BLaER1 treated with 17β-estradiol and CSF1 and Interleukin-3, amounts not matched to agents 10 nM and 100 nM (cell line): ENCODE measurements around the gene CPEB4.

Source experiments
- H3K27ac ChIP-seq, 11 experiments: shearing (Covaris generic); formaldehyde crosslinking; 2 replicates each; pipeline ENCODE4 v1.8.1; 2022
- H3K27me3 ChIP-seq, 11 experiments: shearing (Covaris generic); formaldehyde crosslinking; 2 replicates each; pipeline ENCODE4 v1.8.1; 2022
- H3K36me3 ChIP-seq, 11 experiments: shearing (Covaris generic); formaldehyde crosslinking; 2 replicates each; pipeline ENCODE4 v1.8.1; 2022
- H3K4me1 ChIP-seq, 10 experiments: shearing (Covaris generic); formaldehyde crosslinking; 2 replicates each; pipeline ENCODE4 v1.8.1; 2022
- H3K4me2 ChIP-seq, 11 experiments: shearing (Covaris generic); formaldehyde crosslinking; 2 replicates each; pipeline ENCODE4 v1.8.1; 2022
- H3K4me3 ChIP-seq, 10 experiments: shearing (Covaris generic); formaldehyde crosslinking; 2 replicates each; pipeline ENCODE4 v1.8.1; 2022
- H3K9ac ChIP-seq, 11 experiments: shearing (Covaris generic); formaldehyde crosslinking; 2 replicates each; pipeline ENCODE4 v1.8.1; 2022
- H3K9me3 ChIP-seq, 11 experiments: shearing (Covaris generic); formaldehyde crosslinking; replicated peaks in 1 of 11; 2 replicates each; pipeline ENCODE4 v1.8.1; 2022
- H4K20me1 ChIP-seq, 11 experiments: shearing (Covaris generic); formaldehyde crosslinking; 2 replicates each; pipeline ENCODE4 v1.8.1; 2022
- Cebpa-rat ChIP-seq, 11 experiments: shearing (Covaris generic); IDR thresholded peaks; 2 replicates each; pipeline ENCODE4 v1.8.1; 2022

CPEB4 gene

DNA sequence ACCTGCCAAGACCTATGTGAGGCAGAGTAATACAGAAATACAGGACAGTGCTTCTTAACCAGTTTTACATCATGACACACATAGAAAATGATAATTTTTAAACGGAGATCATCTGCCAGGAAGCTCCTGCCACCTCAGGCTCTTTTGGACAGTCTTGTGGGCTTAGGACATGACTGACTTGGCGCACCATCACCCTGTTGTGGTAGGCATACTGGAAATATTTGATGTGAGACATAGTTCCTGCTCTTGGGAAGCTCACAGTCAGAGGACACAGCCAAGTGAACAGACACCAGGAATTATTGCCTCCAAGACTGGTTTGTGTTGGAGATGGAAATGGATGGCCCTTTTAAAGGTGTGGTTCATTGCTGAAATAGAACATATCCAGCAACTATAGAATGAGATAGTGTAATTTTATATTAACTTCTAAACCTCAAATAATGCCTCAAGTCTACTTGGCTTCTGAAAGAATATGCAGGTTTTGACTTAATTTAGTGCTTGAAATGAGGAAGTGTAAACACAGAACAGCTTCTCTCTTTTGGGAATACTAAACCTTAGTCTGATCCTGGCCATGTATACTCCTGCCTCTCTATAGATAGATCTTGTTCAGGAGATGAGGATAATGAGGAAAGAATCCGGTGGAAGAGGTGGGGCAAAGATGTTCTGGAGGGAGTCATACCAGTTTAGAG, 19.7 kb downstream of the CPEB4 start:
- no peaks in the 10 kb centered on the region for H3K27me3 ChIP-seq
- peaks cover 0 to 94% (median 0%) of the 10 kb centered on the region in 11 experiments; a peak in 6 of 22 replicates for H4K20me1 ChIP-seq
- H3K4me2 ChIP-seq, result peak overlapping the region; percentile 4 to 84 (median 42); a peak in 19 of 22 replicates
- H3K9me3 ChIP-seq, result no peaks in the 10 kb centered on the region
- no peak for TF ChIP-seq Cebpa-rat (IDR thresholded peaks at IDR 0.05)
- peaks cover 10 to 53% (median 19%) of the 10 kb centered on the region in 10 experiments for H3K4me1 ChIP-seq
- no peak overlapping the region for H3K9ac ChIP-seq
- H3K36me3 ChIP-seq, result peaks cover 0 to 53% (median 0%) of the 10 kb centered on the region in 11 experiments; a peak in 7 of 22 replicates
- H3K4me3 ChIP-seq, result no peak overlapping the region
- H3K27ac ChIP-seq, result peak overlapping the region in 1 of 11 experiments; percentile 20; a peak in 1 of 22 replicates

DNA sequence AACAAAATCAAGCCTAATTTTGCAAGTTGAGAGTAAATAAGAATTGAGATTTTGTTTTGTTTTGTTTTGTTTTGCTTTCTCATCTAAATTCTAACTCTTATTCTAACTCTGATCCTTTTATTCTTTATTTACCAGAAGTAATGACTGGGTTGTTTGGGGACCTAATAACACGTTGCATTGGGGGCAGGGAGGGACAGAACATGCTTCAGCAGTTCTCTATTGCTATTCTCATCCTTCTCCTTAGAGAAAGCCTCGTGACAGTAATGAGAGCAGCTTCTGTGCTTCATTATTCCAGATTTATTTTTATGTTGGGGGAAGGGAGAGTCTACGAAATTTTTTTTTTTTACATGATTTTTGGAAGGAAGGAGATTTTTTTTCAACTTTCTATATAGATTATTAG, 21.1 kb downstream of the CPEB4 start:
- Histone ChIP-seq H3K27ac (peak overlapping the region in 1 of 11 experiments; percentile 42; a peak in 1 of 22 replicates), H3K27me3 (no peaks in the 10 kb centered on the region), H3K4me2 (peak overlapping the region in 4 of 11 experiments; percentile 18 to 84 (median 42); a peak in 7 of 22 replicates), H3K36me3 (peaks cover 0 to 54% (median 0%) of the 10 kb centered on the region in 11 experiments; a peak in 7 of 22 replicates), H3K9ac (peak overlapping the region in 1 of 11 experiments; percentile 12; a peak in 1 of 22 replicates), H4K20me1 (peaks cover 0 to 92% (median 0%) of the 10 kb centered on the region in 11 experiments; a peak in 5 of 22 replicates), H3K9me3 (no peaks in the 10 kb centered on the region), H3K4me3 (no peak overlapping the region; a peak in 1 of 20 replicates), H3K4me1 (peaks cover 10 to 53% (median 19%) of the 10 kb centered on the region in 10 experiments)
- TF ChIP-seq Cebpa-rat (IDR thresholded peaks at IDR 0.05), result no peak

DNA sequence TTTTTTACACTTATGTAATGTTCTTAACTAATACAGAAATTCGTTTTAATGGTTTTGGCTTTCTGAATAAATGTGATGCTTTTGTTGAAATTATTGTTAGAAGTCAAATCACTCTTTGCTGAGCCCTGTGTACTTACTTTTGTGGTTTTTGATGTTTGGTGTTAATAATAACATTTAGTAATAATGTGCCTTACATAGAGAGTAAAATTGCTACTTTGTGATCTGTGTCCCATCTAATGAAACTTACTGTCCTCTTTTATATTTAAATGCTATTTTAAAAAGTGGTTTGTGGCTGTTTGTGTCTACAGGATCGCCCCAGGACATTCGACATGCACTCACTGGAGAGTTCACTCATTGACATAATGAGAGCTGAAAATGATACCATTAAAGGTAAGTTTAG, 22.1 kb downstream of the CPEB4 start:
- Histone ChIP-seq H3K27ac (no peak overlapping the region), H3K27me3 (no peaks in the 10 kb centered on the region), H3K36me3 (peaks cover 0 to 55% (median 0%) of the 10 kb centered on the region in 11 experiments; a peak in 7 of 22 replicates), H3K4me2 (peak overlapping the region in 2 of 11 experiments; percentile 64 to 84; a peak in 2 of 22 replicates), H3K9me3 (no peaks in the 10 kb centered on the region), H3K9ac (no peak overlapping the region; a peak in 1 of 22 replicates), H4K20me1 (peaks cover 0 to 82% (median 0%) of the 10 kb centered on the region in 11 experiments; a peak in 5 of 22 replicates), H3K4me3 (no peak overlapping the region), H3K4me1 (peaks cover 10 to 53% (median 20%) of the 10 kb centered on the region in 10 experiments)
- TF ChIP-seq Cebpa-rat (IDR thresholded peaks at IDR 0.05), result no peak

DNA sequence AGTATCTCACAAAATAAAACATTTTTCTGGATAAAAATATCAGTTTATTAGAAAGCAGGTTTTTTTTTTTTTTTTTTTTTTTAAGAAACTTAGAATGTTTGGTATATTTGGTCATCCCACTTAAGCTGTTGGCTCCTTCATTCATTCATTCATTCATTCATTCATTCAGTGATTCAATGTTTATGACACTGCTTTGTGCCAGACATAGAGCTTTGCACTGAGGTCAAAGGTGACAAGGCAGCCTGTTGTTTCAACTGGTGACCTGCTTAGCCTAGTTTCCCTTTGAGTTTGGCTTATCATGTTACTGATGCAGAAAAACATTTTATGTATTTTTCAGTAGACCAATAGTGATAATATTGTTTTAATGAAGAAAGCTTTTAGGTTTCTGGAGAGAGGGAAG, 23.5 kb downstream of the CPEB4 start:
- TF ChIP-seq Cebpa-rat (IDR thresholded peaks at IDR 0.05), result no peak
- H3K4me2 ChIP-seq, result no peak overlapping the region
- peaks cover 0 to 54% (median 0%) of the 10 kb centered on the region in 11 experiments; a peak in 7 of 22 replicates for H3K36me3 ChIP-seq
- no peak overlapping the region for H3K9ac ChIP-seq
- H3K27ac ChIP-seq, result no peak overlapping the region
- H3K27me3 ChIP-seq, result no peaks in the 10 kb centered on the region
- H3K4me3 ChIP-seq, result no peak overlapping the region
- peaks cover 21 to 52% (median 34%) of the 10 kb centered on the region in 10 experiments for H3K4me1 ChIP-seq
- H3K9me3 ChIP-seq, result no peaks in the 10 kb centered on the region
- peaks cover 0 to 82% (median 0%) of the 10 kb centered on the region in 11 experiments; a peak in 5 of 22 replicates for H4K20me1 ChIP-seq

DNA sequence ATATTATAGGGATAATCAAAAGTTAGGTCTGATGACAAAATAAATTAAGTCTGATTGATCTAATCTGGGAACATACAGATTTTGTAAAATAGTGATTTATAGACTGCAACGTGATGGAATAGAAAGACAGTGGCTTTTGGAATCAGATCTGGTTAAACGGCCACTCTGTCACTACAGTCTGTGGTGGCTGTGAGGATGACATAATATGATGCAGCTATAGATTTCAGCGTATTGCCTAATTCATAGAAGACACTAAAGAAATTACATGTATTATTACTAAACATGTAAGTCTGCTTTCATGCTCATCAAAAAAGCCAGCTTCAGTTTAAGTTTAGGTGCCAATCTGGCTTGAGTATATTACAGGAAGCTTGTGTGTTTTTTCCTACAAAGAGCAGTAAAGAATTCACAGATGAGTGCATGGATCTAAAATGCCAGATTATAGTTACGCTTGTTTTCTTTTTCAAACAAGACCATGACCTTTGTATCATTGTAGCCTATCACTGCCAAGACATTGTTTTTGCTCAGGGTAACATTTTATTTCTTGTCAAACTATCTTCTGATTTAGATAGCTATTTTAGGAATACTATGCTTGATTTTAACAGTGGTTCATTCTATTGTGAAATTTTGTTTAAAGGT, 25.7 kb downstream of the CPEB4 start:
- peaks cover 0 to 61% (median 0%) of the 10 kb centered on the region in 11 experiments; a peak in 4 of 22 replicates for H4K20me1 ChIP-seq
- H3K9me3 ChIP-seq, result no peaks in the 10 kb centered on the region
- H3K27me3 ChIP-seq, result no peaks in the 10 kb centered on the region
- no peak overlapping the region for H3K9ac ChIP-seq
- H3K36me3 ChIP-seq, result peaks cover 0 to 54% (median 0%) of the 10 kb centered on the region in 11 experiments; a peak in 7 of 22 replicates
- H3K4me1 ChIP-seq, result peaks cover 22 to 47% (median 35%) of the 10 kb centered on the region in 10 experiments
- H3K27ac ChIP-seq, result no peak overlapping the region
- H3K4me3 ChIP-seq, result no peak overlapping the region
- TF ChIP-seq Cebpa-rat (IDR thresholded peaks at IDR 0.05), result no peak
- H3K4me2 ChIP-seq, result no peak overlapping the region

DNA sequence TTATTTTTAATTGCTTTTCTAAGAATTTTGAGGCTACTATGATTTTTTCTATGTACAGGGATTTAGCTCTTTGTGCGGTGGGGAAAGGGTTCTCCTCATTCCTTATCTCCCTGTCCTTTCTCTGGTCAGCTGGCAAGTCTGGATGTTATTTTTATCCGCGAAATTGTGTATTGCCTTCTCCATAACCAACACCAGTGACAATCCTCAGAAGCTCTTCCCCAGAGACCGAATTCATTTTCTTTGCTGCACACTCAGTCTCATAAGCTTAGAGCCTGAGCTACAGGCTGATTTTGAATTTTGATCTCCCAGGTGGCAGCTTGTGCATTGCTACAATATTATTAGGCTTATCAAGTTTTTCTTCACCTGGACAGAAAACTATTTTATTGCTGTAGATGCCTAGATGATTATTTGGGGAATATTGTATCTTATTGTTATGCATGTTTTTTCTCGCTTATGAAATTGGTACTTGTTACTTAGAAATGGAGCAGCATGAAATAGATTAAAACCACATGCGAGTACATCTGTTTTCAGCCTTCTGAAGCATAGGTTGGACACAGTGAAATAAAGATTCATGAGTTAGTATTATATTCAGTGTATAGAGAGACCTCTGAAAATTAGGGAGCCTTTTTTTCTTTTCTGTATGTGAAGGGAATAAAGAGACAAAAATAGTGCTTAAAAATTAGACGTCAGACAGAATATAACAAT, 27.3 kb downstream of the CPEB4 start:
- Histone ChIP-seq H3K9me3 (no peaks in the 10 kb centered on the region), H3K27me3 (no peaks in the 10 kb centered on the region), H3K4me1 (peaks cover 36 to 49% (median 44%) of the 10 kb centered on the region in 10 experiments), H4K20me1 (peaks cover 0 to 44% (median 0%) of the 10 kb centered on the region in 11 experiments; a peak in 4 of 22 replicates), H3K4me2 (peak overlapping the region in 7 of 11 experiments; percentile 12 to 82 (median 61); a peak in 8 of 22 replicates), H3K9ac (no peak overlapping the region), H3K27ac (no peak overlapping the region), H3K4me3 (no peak overlapping the region), H3K36me3 (peaks cover 0 to 51% (median 0%) of the 10 kb centered on the region in 11 experiments; a peak in 7 of 22 replicates)
- TF ChIP-seq Cebpa-rat (IDR thresholded peaks at IDR 0.05), result no peak

DNA sequence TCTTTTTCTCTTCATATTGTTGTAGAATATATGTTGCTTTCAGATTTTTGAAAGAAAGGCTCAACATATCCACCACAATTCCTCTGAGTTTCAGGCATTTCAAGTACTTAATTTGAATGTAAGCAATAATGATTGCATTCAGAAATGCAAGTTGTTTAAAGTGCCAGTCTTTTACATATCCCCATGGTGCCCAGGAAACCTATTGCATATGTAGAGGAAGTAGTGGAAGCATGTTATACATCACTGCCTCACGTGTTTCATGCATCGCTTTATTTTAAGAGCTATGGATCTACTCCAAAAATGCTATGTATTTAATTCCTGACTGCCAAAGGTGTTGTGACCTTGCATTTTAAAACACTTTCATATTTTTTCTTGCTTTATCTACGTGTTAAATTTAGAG, 28.1 kb downstream of the CPEB4 start:
- Histone ChIP-seq H3K9ac (no peak overlapping the region), H3K4me3 (no peak overlapping the region), H3K27ac (no peak overlapping the region), H3K36me3 (peaks cover 0 to 43% (median 0%) of the 10 kb centered on the region in 11 experiments; a peak in 7 of 22 replicates), H3K4me2 (peak overlapping the region in 10 of 11 experiments; percentile 16 to 84 (median 59); a peak in 18 of 22 replicates), H4K20me1 (peaks cover 0 to 40% (median 0%) of the 10 kb centered on the region in 11 experiments; a peak in 3 of 22 replicates), H3K9me3 (no peaks in the 10 kb centered on the region), H3K4me1 (peaks cover 44 to 56% (median 51%) of the 10 kb centered on the region in 10 experiments), H3K27me3 (no peaks in the 10 kb centered on the region)
- no peak for TF ChIP-seq Cebpa-rat (IDR thresholded peaks at IDR 0.05)
